HG03060 (cell line): Measurements from ENCODE around the gene ZNF878.
"Not testable (repeated sequence)": the region's sequence is repeated elsewhere in the genome, so short reads cannot be mapped to it uniquely, and the experiment has no call there.

Source experiments
- ATAC-seq: cut with Tn5 transposase; IDR thresholded peaks from one replicate; pipeline ENCODE4 v1.9.1; 2021; ENCODE audit warnings: low read depth, moderate number of reproducible peaks; ENCODE audit not compliant: unreplicated experiment

ZNF878 gene

GRCh38 chr19:12052497-12053169, at the start of gene ZNF878:
Gene ZNF878, minus strand, starts transcription at chr19:12052961. Its CDS starts 160 bp downstream, at chr19:12052801.
- peak; percentile 59 for ATAC-seq

- ATAC-seq: no peak
Measured at GRCh38 chr19:12098040-12098439, 45.3 kb upstream of the ZNF878 start.

- ATAC-seq: no peak
Measured at GRCh38 chr19:12095111-12095790, 42.5 kb upstream of the ZNF878 start.

- ATAC-seq: no peak
Measured at GRCh38 chr19:12093777-12094176, 41.0 kb upstream of the ZNF878 start.

DNA sequence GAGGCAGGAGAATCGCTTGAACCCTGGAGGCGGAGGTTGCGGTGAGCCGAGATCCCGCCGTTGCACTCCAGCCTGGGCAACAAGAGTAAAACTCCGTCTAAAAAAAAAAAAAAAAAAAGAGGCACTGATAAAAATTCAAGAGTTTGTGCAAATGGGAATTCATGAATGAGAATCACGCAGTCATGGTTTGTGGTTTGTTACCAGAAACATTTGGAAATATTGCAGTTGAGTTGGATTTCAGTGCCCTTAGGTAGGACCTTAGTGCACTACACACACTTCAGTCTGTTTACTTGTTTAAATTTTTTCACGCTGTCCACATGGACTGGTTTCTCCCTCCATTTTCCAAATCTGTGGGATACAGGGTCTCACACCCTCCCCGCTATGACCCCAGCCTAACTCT, 40.2 kb upstream of the ZNF878 start:
- ATAC-seq: no peak

DNA sequence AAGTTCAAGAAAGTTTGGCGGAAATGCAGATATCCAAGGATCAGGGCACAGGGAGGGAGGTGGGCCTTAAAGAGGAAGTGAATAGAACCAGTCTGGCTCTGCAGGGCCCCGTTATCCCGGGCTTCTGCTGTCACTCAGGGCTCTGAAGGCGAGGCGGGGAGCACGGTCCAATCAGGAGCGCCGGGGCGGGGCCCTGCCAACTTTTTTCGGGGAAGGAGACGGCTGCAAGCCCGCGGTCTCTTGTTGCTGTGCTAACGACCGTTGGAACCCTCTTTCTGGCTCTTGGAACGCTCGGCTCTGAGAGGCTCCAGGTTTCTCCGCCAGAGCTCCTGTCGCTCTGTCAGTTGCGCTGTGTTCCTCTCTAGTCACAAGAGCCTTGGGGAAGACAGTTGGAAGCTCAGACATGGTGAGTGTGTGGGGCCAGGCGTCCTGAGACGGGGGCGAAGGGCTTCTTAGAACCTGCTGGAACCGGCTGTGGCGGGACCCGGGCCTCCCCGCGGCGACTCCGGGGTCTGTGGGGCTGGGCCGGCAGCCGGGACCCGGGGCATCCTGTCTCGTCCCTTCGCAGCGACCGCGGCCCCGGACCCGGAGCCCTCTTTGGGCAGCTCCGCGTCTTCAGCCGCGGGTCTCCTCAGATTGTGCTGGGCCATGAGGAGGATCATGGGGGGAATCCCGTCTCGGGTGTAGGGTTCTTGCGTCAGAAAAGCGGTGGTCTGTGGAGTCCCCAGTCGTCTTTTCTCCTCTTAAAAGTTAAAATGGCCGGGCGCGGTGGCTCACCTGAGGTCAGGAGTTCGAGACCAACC, 39.5 kb upstream of the ZNF878 start:
- no peak for ATAC-seq

DNA sequence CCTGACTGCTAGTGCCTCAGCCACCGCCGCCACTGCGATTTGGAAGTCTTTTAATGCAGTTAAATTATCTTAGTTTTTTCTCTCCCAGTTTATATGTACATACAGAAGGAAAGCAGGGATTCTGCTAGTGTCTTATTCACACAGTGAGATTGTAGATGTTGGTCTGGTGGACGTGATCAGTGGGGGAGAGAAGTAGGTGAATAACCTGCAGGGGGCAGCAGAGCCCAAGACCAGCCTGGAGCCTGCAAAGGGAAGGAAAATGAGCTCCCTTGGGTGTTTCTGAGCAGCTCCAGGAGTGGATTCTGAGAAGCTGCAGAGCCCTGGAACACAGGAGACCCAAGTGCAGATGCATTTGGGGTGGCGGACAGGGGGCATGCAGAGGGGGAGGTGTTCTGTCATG, 38.0 kb upstream of the ZNF878 start:
- ATAC-seq: no peak

DNA sequence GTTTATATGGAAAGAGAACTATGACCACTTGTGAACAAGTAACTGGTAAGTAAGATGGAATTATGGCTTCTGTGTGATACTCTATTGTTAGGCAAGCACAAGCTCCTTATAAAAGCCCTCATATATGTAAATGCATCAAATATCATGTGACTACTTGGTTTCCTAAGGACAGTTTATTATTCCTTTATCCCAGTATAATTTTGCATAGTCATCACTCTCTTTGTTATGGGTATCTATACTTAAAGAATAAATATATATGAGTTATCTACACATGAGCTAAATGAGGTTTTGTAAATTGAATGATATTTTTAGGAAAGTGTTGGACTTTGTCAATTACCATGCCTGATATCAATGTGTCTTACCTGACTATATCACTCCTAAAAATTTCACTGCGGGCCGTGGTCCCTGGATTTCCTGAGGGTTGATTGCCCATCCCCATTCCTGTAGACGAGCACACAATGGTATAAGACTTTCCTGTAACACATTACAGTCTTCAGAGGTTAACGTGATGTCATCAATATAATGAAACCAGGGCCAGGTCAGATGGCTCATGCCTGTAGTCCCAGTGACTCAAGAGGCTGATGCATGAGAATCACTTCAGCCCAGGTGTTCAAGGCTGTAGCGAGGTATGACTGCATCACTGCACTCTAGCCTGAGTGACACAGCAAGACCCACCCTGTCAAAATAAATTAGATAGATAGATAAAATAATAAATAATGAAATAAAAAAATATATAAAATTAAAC, 32.5 kb upstream of the ZNF878 start:
- ATAC-seq: no peak

- not testable (repeated sequence) for ATAC-seq
Measured at GRCh38 chr19:12083336-12083735, 30.6 kb upstream of the ZNF878 start.

DNA sequence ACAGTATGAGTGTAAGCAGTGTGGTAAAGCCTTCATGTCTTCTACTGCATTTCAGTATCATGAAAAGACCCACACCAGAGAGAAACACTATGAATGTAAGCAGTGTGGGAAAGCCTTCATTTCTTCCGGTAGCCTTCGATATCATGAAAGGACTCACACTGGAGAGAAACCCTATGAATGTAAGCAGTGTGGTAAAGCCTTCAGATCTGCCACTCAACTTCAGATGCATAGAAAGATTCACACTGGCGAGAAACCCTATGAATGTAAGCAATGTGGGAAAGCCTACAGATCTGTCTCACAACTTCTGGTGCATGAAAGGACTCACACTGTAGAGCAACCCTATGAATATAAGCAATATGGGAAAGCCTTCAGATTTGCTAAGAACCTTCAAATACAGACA, 24.6 kb upstream of the ZNF878 start:
- ATAC-seq: no peak

GRCh38 chr19:12076331-12076730, 23.6 kb upstream of the ZNF878 start:
- not testable (repeated sequence) for ATAC-seq

- no peak for ATAC-seq
Measured at GRCh38 chr19:12075538-12076139, 22.9 kb upstream of the ZNF878 start.

DNA sequence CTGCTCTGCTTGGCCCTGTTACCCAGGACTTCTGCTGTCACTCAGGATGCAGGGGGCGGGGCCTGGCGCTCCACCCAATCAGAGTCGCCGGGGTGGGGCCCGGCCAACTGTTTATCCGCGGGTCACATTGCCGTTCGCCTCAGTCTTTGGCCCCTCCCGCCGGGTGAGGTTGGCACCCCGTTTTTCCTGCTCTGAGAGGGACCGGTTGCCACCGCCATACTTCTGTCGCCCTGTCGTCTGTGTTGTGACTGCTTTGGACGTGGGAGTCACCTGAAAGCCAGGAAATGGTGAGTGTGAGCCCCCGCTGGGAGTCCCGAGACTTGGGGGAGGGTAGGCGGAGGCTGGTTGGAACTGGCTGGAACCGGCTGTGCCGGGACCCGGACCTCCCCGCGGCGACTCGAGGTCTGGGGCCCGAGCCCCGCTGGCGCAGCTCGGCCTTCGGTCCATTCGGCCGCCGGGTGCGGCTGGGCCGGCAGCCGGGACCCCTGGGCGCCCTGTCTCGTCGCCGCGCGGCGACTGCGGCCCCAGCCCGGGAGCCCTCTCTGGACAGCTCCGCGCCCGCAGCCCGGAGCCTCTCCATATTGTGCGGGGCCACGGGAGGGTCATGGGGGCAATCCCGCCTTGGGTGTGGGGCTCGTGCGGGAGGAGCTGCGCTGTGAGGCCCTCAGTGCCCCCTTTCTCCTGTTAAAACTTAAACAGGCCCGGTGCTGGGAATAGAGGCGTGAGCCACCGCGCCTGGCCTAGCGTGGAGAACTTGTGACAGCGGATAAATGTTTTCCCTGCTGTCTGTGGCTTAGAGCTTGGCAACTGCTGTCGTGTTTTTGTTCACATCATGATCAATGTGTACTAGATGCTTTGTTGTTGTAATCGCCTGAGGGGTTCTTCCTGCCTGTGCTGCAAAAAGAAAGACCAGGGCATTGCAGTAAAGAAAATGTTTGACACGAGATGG, 12.1 kb upstream of the ZNF878 start, which contains the start of gene ZNF844:
Gene ZNF844 (plus strand): TSS at position 142 of the 949 bp plus-strand sequence. CDS start 143 bp downstream, at position 285.
- ATAC-seq: peak; percentile 70

DNA sequence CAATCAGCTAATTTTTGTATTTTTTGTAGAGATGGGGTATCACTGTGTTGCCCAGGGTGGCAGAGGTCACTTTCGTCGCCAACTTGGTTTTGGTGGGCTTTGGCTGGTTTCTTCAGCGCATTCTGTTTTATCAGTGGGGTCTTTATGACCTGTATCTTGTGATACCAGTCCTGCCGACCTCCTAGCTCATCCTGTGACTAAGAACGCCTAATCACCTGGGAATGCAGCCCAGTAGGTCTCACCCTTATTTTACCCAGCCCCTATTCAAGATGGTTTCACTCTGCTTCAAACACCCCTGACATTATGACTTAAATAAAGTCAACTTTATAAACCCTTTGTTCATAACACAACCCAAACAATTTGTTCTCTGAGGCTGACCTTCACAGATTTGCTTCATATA, 3.0 kb upstream of the ZNF878 start:
- ATAC-seq: no peak

- no peak for ATAC-seq
Measured at GRCh38 chr19:12052091-12052496, 667 bp downstream of the ZNF878 start.

- no peak for ATAC-seq
Measured at GRCh38 chr19:12047868-12048267, 4.9 kb downstream of the ZNF878 start.

DNA sequence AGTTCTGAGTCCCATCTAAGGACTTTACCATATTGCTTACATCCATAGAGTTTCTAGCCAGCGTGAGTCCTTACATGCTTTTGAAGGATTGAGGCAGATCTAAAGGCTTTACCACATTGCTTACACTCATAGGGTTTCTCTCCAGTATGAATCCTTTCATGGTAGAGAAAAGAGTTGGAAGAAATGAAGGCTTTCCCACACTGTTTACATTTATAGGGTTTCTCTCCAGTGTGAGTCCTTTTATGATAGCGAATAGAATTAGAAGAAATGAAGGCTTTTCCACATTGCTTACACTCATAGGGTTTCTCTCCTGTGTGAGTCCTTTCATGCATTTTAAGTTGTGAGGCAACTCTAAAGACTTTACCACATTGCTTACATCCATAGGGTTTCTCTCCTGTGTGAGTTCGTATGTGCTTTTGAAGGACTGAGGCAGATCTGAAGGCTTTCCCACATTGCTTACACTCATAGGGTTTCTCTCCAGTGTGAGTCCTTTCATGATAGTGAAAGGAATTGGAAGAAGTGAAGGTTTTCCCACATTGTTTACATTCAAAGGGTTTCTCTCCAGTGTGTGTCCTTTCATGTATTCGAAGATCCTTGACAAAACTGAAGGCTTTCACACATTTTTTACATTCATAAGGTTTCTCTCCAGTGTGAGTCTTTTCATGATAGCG, 8.9 kb downstream of the ZNF878 start:
- ATAC-seq: no peak

GRCh38 chr19:12042893-12043292, 9.9 kb downstream of the ZNF878 start:
- ATAC-seq: no peak
